K562 (cell line): ENCODE measurements around the gene CNOT1. TPM values are rescaled to one million over a fixed set of nuclear protein-coding genes. Genes with fewer than 3 reads are reported as not detected.

Source experiments
- ATAC-seq: fragments of 200-7000 bp; cut with Tn5 transposase; 3 replicates; pipeline ENCODE4 v1.9.1; 2020; ENCODE audit warnings: moderate library complexity
- BruUV-seq: library from RNA; stranded (reverse); fragments of 400-500 nt; replicated peaks from 2 replicates; lab custom pipeline; 2021; lab: Mats Ljungman, UMichigan
- CTCF ChIA-PET: fragments of 300-600 bp; formaldehyde crosslinking; extraction: SDS; loops from one replicate; lab custom pipeline; 2021; ENCODE audit warnings: low intra/inter-chr PET ratio; lab: Yijun Ruan, JAX
- POLR2A ChIA-PET: fragments of 300-600, 350-650 bp; sonication (Branson Sonifier 250); formaldehyde crosslinking; extraction: SDS; loops from one replicate; lab custom pipeline; 2021; ENCODE audit warnings: antibody characterized with exemption, inconsistent platforms; lab: Yijun Ruan, JAX
- DNase-seq, 4 experiments: peaks; one replicate each; pipeline versions ENCODE4 v3.0.0 to v3.0.0-alpha.2; 2011 to 2018; ENCODE audit warnings: low spot score in 3 of 4, mixed read lengths in 3 of 4; ENCODE audit errors: extremely low read depth in 1 of 4
- FAIRE-seq: peaks from 2 replicates; lab custom pipeline; 2011; peaks lifted over from hg19 to GRCh38; lab: Jason Lieb, UNC
- H2AFZ ChIP-seq: 2 replicates; pipeline ENCODE4 v1.6.0; 2011; ENCODE audit warnings: low read depth, low read length, control low read depth, inconsistent platforms
- H3K27ac ChIP-seq: fragments of 200-600 bp; 3 replicates; pipeline ENCODE4 v1.8.0; 2011; ENCODE audit warnings: low read depth, mild to moderate bottlenecking, control low read depth, inconsistent platforms, low read length, moderate library complexity, mixed read lengths; ENCODE audit errors: extremely low read depth
- H3K27me3 ChIP-seq, 2 experiments: fragments of 300-600 bp in 1 of 2; 2 replicates in 1 of 2; 3 replicates in 1 of 2; pipeline versions ENCODE4 v1.6.0 to v1.8.0; 2011; ENCODE audit warnings: inconsistent platforms in 2 of 2, low read length in 2 of 2, mild to moderate bottlenecking in 1 of 2, mixed read lengths in 1 of 2, moderate library complexity in 1 of 2; ENCODE audit not compliant: control insufficient read depth in 2 of 2, insufficient read depth in 2 of 2
- H3K36me3 ChIP-seq: fragments of 300-600 bp; 3 replicates; pipeline ENCODE4 v1.8.0; 2011; ENCODE audit warnings: mild to moderate bottlenecking, low read length, inconsistent platforms; ENCODE audit not compliant: control insufficient read depth, insufficient read depth
- H3K4me1 ChIP-seq, 2 experiments: fragments of 200-600 bp in 1 of 2; replicated peaks in 1 of 2; 2 replicates in 1 of 2; 3 replicates in 1 of 2; pipeline versions ENCODE4 v1.5.1 to v1.8.0; 2011; ENCODE audit warnings: inconsistent platforms in 2 of 2, low read length in 2 of 2, mild to moderate bottlenecking in 1 of 2, mixed read lengths in 1 of 2, moderate library complexity in 1 of 2; ENCODE audit not compliant: control insufficient read depth in 2 of 2, insufficient read depth in 2 of 2
- H3K4me2 ChIP-seq: 2 replicates; pipeline ENCODE4 v1.6.1; 2011; ENCODE audit warnings: low read length, control low read depth, inconsistent platforms, mixed read lengths; ENCODE audit not compliant: insufficient read depth
- H3K4me3 ChIP-seq: fragments of 200-600 bp; sonication (generic), shearing (Covaris generic); 2 replicates; pipeline ENCODE4 v1.5.1; 2016; ENCODE audit warnings: control low read depth, inconsistent platforms
- H3K79me2 ChIP-seq: fragments of 200-600 bp; 3 replicates; pipeline ENCODE4 v1.8.0; 2011; ENCODE audit warnings: low read length, inconsistent platforms; ENCODE audit not compliant: control insufficient read depth, insufficient read depth
- H3K9ac ChIP-seq, 2 experiments: 2 replicates each; pipeline versions ENCODE4 v1.6.0 to v1.6.1; 2011; ENCODE audit warnings: low read depth in 2 of 2, low read length in 2 of 2, control low read depth in 1 of 2, inconsistent platforms in 1 of 2, mild to moderate bottlenecking in 1 of 2, mixed read lengths in 1 of 2; ENCODE audit not compliant: insufficient read depth in 1 of 2
- H3K9me1 ChIP-seq: one replicate; pipeline ENCODE4 v1.6.0; 2011; ENCODE audit warnings: inconsistent platforms, mild to moderate bottlenecking, low read length, moderate library complexity; ENCODE audit not compliant: control insufficient read depth, insufficient read depth
- H3K9me3 ChIP-seq: replicated peaks from 2 replicates; pipeline ENCODE4 v1.5.1; 2011; ENCODE audit warnings: low read depth, low read length, inconsistent platforms; ENCODE audit not compliant: control insufficient read depth, insufficient read depth
- H4K20me1 ChIP-seq: replicated peaks from 2 replicates; pipeline ENCODE4 v1.6.1; 2011; ENCODE audit warnings: low read length, inconsistent platforms, mixed read lengths; ENCODE audit not compliant: control insufficient read depth, insufficient read depth
- CBX5 ChIP-seq: IDR thresholded peaks from 2 replicates; pipeline ENCODE4 v1.6.1; 2014; ENCODE audit warnings: low read depth, borderline replicate concordance
- DPF2 ChIP-seq: fragments of 450-650 bp; IDR thresholded peaks from 2 replicates; pipeline ENCODE4 v1.6.1; 2016
- HNRNPK ChIP-seq: fragments of 200-400 bp; formaldehyde crosslinking; IDR thresholded peaks from one replicate; pipeline ENCODE4 v1.6.1; 2018; ENCODE audit warnings: mild to moderate bottlenecking, low read depth, low read length; ENCODE audit not compliant: poor library complexity, severe bottlenecking
- KDM4B ChIP-seq, 2 experiments: fragments of 450-650 bp in 1 of 2; sonication (generic) in 1 of 2; IDR thresholded peaks; 2 replicates each; pipeline ENCODE4 v1.6.1; 2016 to 2017; ENCODE audit warnings: borderline replicate concordance in 2 of 2, antibody characterized with exemption in 1 of 2, low read depth in 1 of 2, mild to moderate bottlenecking in 1 of 2
- KLF6 ChIP-seq: fragments of 250-450 bp; sonication (Bioruptor Pico); IDR thresholded peaks from 2 replicates; pipeline ENCODE4 v1.4.0; 2020; ENCODE audit warnings: mild to moderate bottlenecking, moderate library complexity, borderline replicate concordance
- MCM7 ChIP-seq, 2 experiments: fragments of 450-650 bp; IDR thresholded peaks; 2 replicates each; pipeline ENCODE4 v1.6.1; 2016 to 2018
- PURB ChIP-seq: sonication (generic); formaldehyde crosslinking; IDR thresholded peaks from 2 replicates; pipeline ENCODE4 v1.9.0; 2021; ENCODE audit warnings: low read depth, mild to moderate bottlenecking, missing genetic modification reagents
- RBFOX2 ChIP-seq: fragments of 200-400 bp; formaldehyde crosslinking; IDR thresholded peaks from 2 replicates; pipeline ENCODE4 v1.6.1; 2017; ENCODE audit warnings: low read depth, mild to moderate bottlenecking, low read length, moderate library complexity
- RBM25 ChIP-seq: fragments of 200-400 bp; formaldehyde crosslinking; IDR thresholded peaks from 2 replicates; pipeline ENCODE4 v1.6.1; 2018; ENCODE audit warnings: low read length, low read depth, moderate library complexity; ENCODE audit not compliant: severe bottlenecking
- RBM39 ChIP-seq: fragments of 200-400 bp; formaldehyde crosslinking; optimal IDR thresholded peaks from 2 replicates; pipeline ENCODE3; 2018; ENCODE audit warnings: low read depth, low read length
- TBL1XR1 ChIP-seq, 2 experiments: IDR thresholded peaks; 2 replicates each; pipeline ENCODE4 v1.6.1; 2012; ENCODE audit warnings: improper control_type of control experiment in 2 of 2, low read length in 2 of 2, mild to moderate bottlenecking in 1 of 2
- ZNF282 ChIP-seq: sonication (generic); formaldehyde crosslinking; IDR thresholded peaks from 2 replicates; pipeline ENCODE4 v1.8.1; 2023; ENCODE audit warnings: missing genetic modification reagents
- ZNF311 ChIP-seq: fragments of 250-450 bp; sonication (Bioruptor Pico); IDR thresholded peaks from 2 replicates; pipeline ENCODE4 v1.4.0; 2020; ENCODE audit warnings: mild to moderate bottlenecking, moderate library complexity
- WGBS: fragments of 100-300 bp; shearing (Covaris generic); methylation state at CpG from one replicate; pipeline ENCODE4 v1.1.6; 2016; ENCODE audit warnings: low coverage, mixed read lengths; ENCODE audit not compliant: insufficient coverage; ENCODE audit errors: missing lambda C conversion rate; 5-methylcytosine and 5-hydroxymethylcytosine counted together
- in situ Hi-C: fragments of 300-500 bp; cut with MboI; formaldehyde crosslinking; loops from 4 replicates; pipeline ENCODE4 v1.15.0; 2018; ENCODE audit warnings: inconsistent platforms, mixed read lengths
- intact Hi-C: fragments of 100-400 bp; cut with micrococcal nuclease; formaldehyde crosslinking; loops from 2 replicates; pipeline ENCODE4 v1.14.2; 2022
- polyA plus RNA-seq, 8 experiments: library from polyadenylated mRNA; depleted of rRNA in 4 of 8; stranded (reverse) in 5 of 8; unstranded in 3 of 8; fragments of >200 nt; fragmentation: Nextera tagmentation in 2 of 8; fragmentation: Illumina TruSeq in 1 of 8; extraction: Ambion mirVana in 2 of 8; extraction: Trizol in 1 of 8; gene quantifications; 2 replicates each; pipeline versions ENCODE4 v1.2.1 to v1.2.3, GENCODE V29; 2011 to 2014; ENCODE audit warnings: inconsistent platforms in 1 of 8, missing spikeins in 1 of 8
- total RNA-seq, 7 experiments: library from RNA; depleted of rRNA in 6 of 7; stranded (reverse); fragments of >200 nt in 6 of 7; fragmentation: Illumina TruSeq in 2 of 7; extraction: Trizol in 2 of 7; gene quantifications; 2 replicates each; pipeline versions ENCODE4 v1.2.1 to v1.2.3, GENCODE V29; 2011 to 2021; ENCODE audit warnings: low replicate concordance in 1 of 7
- TF ChIP-seq, protein P1 (sequence below): sonication (generic); formaldehyde crosslinking; IDR thresholded peaks from 2 replicates; pipeline ENCODE4 v1.8.0; 2022; ENCODE audit warnings: missing genetic modification reagents, mild to moderate bottlenecking, moderate library complexity, borderline replicate concordance
- TF ChIP-seq, protein P2 (sequence below): sonication (generic); formaldehyde crosslinking; IDR thresholded peaks from 2 replicates; pipeline ENCODE4 v1.8.1; 2022; ENCODE audit warnings: missing genetic modification reagents

The CNOT1 gene
- total and polyA plus RNA-seq, 9 of the 15 experiments (the other 6 are each of a cell fraction or from before 2014, with no cell fraction given), result 110 to 270 (median 220) TPM

DNA sequence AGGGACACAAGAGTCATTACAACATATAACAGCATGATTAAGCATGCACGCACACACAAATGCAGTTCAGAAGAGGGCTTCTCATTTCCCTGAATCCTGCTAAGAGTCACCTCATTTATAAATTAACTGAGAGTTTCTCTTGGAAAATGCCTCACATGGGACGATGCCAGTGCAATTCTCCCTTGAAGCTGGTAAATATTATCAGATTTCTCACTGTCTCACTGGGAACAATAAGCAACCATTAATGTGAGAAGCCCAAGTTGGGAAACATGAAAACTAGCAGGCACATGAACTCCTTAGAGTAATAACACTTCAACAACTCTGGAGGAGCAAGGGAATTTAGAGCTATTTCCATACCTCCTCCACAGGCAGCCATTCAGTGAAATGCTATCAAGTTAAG is 87.9 kb downstream of the CNOT1 start:
- no peak overlapping the region for H3K9ac ChIP-seq
- intact Hi-C loops, result loop anchor here (5.0 kb wide), 1 partner anchor 36 kb away; no protein-coding TSS in a partner anchor
- H3K27ac ChIP-seq, result no peak overlapping the region
- H4K20me1 ChIP-seq, result 0 out of 2 replicates have a peak, but pooled peaks cover 3% of the 10 kb centered on the region
- ATAC-seq (no peak), FAIRE-seq (no peak), DNase-seq (no peak)
- in situ Hi-C loops, result no loop called here
- BruUV-seq, result no TSS peak
- H3K4me2 ChIP-seq, result no peak overlapping the region
- H3K4me1 ChIP-seq, result no peaks in the 10 kb centered on the region
- no peak overlapping the region for H3K4me3 ChIP-seq
- peaks cover 99% of the 10 kb centered on the region for H3K36me3 ChIP-seq
- 97% methylated on average over 2 of the region's 2 CpGs for WGBS
- no peak for TF ChIP-seq KLF6 (CRISPR knock-in tag)
- no peak for TF ChIP-seq PURB (CRISPR knock-in tag)
- TF ChIP-seq RBM25, result no peak
- no peak for TF ChIP-seq DPF2
- TF ChIP-seq CBX5, result no peak
- no peak for TF ChIP-seq ZNF311
- no peak for TF ChIP-seq ZNF282
- no peak for TF ChIP-seq TBL1XR1 (IDR thresholded peaks at IDR 0.05; ENCODE audit: low read length in 2 of 2)
- TF ChIP-seq RBFOX2, result no peak
- no peak for TF ChIP-seq MCM7 (IDR thresholded peaks at IDR 0.05)
- TF ChIP-seq HNRNPK, result no peak
- TF ChIP-seq, protein P1, sequence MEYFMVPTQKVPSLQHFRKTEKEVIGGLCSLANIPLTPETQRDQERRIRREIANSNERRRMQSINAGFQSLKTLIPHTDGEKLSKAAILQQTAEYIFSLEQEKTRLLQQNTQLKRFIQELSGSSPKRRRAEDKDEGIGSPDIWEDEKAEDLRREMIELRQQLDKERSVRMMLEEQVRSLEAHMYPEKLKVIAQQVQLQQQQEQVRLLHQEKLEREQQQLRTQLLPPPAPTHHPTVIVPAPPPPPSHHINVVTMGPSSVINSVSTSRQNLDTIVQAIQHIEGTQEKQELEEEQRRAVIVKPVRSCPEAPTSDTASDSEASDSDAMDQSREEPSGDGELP (CRISPR knock-in tag), result no peak
- TF ChIP-seq, protein P2, sequence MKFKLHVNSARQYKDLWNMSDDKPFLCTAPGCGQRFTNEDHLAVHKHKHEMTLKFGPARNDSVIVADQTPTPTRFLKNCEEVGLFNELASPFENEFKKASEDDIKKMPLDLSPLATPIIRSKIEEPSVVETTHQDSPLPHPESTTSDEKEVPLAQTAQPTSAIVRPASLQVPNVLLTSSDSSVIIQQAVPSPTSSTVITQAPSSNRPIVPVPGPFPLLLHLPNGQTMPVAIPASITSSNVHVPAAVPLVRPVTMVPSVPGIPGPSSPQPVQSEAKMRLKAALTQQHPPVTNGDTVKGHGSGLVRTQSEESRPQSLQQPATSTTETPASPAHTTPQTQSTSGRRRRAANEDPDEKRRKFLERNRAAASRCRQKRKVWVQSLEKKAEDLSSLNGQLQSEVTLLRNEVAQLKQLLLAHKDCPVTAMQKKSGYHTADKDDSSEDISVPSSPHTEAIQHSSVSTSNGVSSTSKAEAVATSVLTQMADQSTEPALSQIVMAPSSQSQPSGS (CRISPR knock-in tag), result no peak
- no peak for TF ChIP-seq KDM4B (IDR thresholded peaks at IDR 0.05; ENCODE audit: borderline replicate concordance in 2 of 2, low read depth in 1 of 2)
- TF ChIP-seq RBM39, result no peak
- TF ChIP-seq, all 486 proteins: peak for 0
- no peaks in the 10 kb centered on the region for H3K9me3 ChIP-seq
- ChIA-PET POLR2A (interaction anchor here (2.0 kb wide), 1 partner anchor 22 kb away, joined by 7 read pairs; no protein-coding TSS in a partner anchor), CTCF (no interaction called here)
- no peaks in the 10 kb centered on the region for H3K9me1 ChIP-seq
- no peak overlapping the region for H2AFZ ChIP-seq
- H3K79me2 ChIP-seq, result 0 out of 3 replicates have a peak, but pooled peaks cover 2% of the 10 kb centered on the region
- no peaks in the 10 kb centered on the region for H3K27me3 ChIP-seq
